Endothelial cell of umbilical vein (primary cell): ENCODE results near the gene ZW10. TPM values are rescaled to one million over a fixed set of nuclear protein-coding genes. Genes with fewer than 3 reads are reported as not detected.

ENCODE experiments used
- BruUV-seq: library from RNA; stranded (reverse); fragments of 400-500 nt; replicated peaks from 2 replicates; lab custom pipeline; 2021; lab: Mats Ljungman, UMichigan
- CTCF ChIA-PET: fragments of 300-600, 350-600 bp; sonication (Branson Sonifier 250); formaldehyde crosslinking; loops from one replicate; lab custom pipeline; 2021; ENCODE audit warnings: antibody characterized with exemption, inconsistent platforms; lab: Charles Lee
- POLR2A ChIA-PET: fragments of 300-600, 350-600 bp; sonication (Branson Sonifier 250); formaldehyde crosslinking; loops from one replicate; lab custom pipeline; 2021; ENCODE audit warnings: antibody characterized with exemption, inconsistent platforms; lab: Charles Lee
- DNase-seq: peaks from one replicate; pipeline ENCODE4 v3.0.0-alpha.2; 2011; ENCODE audit warnings: low read depth, low spot score
- FAIRE-seq: peaks from 2 replicates; lab custom pipeline; 2011; peaks lifted over from hg19 to GRCh38; lab: Jason Lieb, UNC
- H2AFZ ChIP-seq: 2 replicates; pipeline ENCODE4 v1.6.0; 2012; ENCODE audit warnings: low read depth, low read length, control low read depth, inconsistent platforms
- H3K27ac ChIP-seq: 2 replicates; pipeline ENCODE4 v1.5.1; 2011; ENCODE audit warnings: low read depth, mild to moderate bottlenecking, control low read depth, low read length, moderate library complexity; ENCODE audit not compliant: insufficient read depth
- H3K27me3 ChIP-seq, 2 experiments: 2 replicates each; pipeline versions ENCODE4 v1.6.0 to v1.6.1; 2011; ENCODE audit warnings: low read length in 2 of 2, mixed read lengths in 1 of 2; ENCODE audit not compliant: control insufficient read depth in 2 of 2, insufficient read depth in 2 of 2
- H3K36me3 ChIP-seq, 2 experiments: 2 replicates in 1 of 2; 3 replicates in 1 of 2; pipeline ENCODE4 v1.5.1; 2011; ENCODE audit warnings: low read length in 2 of 2, mild to moderate bottlenecking in 1 of 2, moderate library complexity in 1 of 2; ENCODE audit not compliant: control insufficient read depth in 2 of 2, insufficient read depth in 2 of 2; ENCODE audit errors: extremely low read depth in 1 of 2
- H3K4me1 ChIP-seq: 3 replicates; pipeline ENCODE4 v1.5.1; 2011; ENCODE audit warnings: mild to moderate bottlenecking, low read length; ENCODE audit not compliant: control insufficient read depth, insufficient read depth; ENCODE audit errors: extremely low read depth
- H3K4me2 ChIP-seq: 2 replicates; pipeline ENCODE4 v1.6.1; 2011; ENCODE audit warnings: low read length, control low read depth, mixed read lengths; ENCODE audit not compliant: insufficient read depth
- H3K4me3 ChIP-seq, 3 experiments: fragments of 200-600 bp in 1 of 3; sonication (generic), shearing (Covaris generic) in 1 of 3; replicated peaks in 1 of 3; 2 replicates each; pipeline ENCODE4 v1.5.1; 2011 to 2016; ENCODE audit warnings: control low read depth in 3 of 3, low read length in 3 of 3, mild to moderate bottlenecking in 2 of 3, inconsistent platforms in 1 of 3, low read depth in 1 of 3, moderate library complexity in 1 of 3; ENCODE audit not compliant: insufficient read depth in 1 of 3
- H3K79me2 ChIP-seq: 2 replicates; pipeline ENCODE4 v1.6.0; 2012; ENCODE audit warnings: low read length, inconsistent platforms; ENCODE audit not compliant: control insufficient read depth, insufficient read depth
- H3K9ac ChIP-seq: replicated peaks from 2 replicates; pipeline ENCODE3; 2011; ENCODE audit warnings: low read length, control low read depth; ENCODE audit not compliant: insufficient read depth; ENCODE audit errors: extremely low read depth
- H3K9me1 ChIP-seq: replicated peaks from 3 replicates; pipeline ENCODE4 v1.6.0; 2011; ENCODE audit warnings: mild to moderate bottlenecking, low read length; ENCODE audit not compliant: control insufficient read depth, insufficient read depth; ENCODE audit errors: extremely low read depth
- H3K9me3 ChIP-seq: replicated peaks from 2 replicates; pipeline ENCODE4 v1.5.1; 2012; ENCODE audit warnings: low read length, inconsistent platforms; ENCODE audit not compliant: control insufficient read depth, insufficient read depth
- H4K20me1 ChIP-seq: replicated peaks from 2 replicates; pipeline ENCODE3; 2011; ENCODE audit warnings: mild to moderate bottlenecking, low read length; ENCODE audit not compliant: control insufficient read depth, insufficient read depth; ENCODE audit errors: extremely low read depth
- CTCF ChIP-seq, 2 donors: IDR thresholded peaks; 1 replicate in 1 of 2; 2 replicates in 1 of 2; pipeline ENCODE4 v1.5.1; 2011; ENCODE audit warnings: low read length in 2 of 2, mild to moderate bottlenecking in 2 of 2, moderate library complexity in 2 of 2, control low read depth in 1 of 2, inconsistent platforms in 1 of 2, low read depth in 1 of 2; ENCODE audit not compliant: insufficient read depth in 1 of 2; ENCODE audit errors: extremely low read depth in 1 of 2
- EZH2 ChIP-seq: IDR thresholded peaks from 2 replicates; pipeline ENCODE4 v1.6.1; 2012; ENCODE audit warnings: borderline replicate concordance, low read depth, mild to moderate bottlenecking, moderate library complexity, low read length, inconsistent platforms; ENCODE audit not compliant: severe bottlenecking
- FOS ChIP-seq: IDR thresholded peaks from 2 replicates; pipeline ENCODE4 v1.6.1; 2011; ENCODE audit warnings: mild to moderate bottlenecking, low read length, moderate library complexity, borderline replicate concordance; ENCODE audit not compliant: insufficient read depth
- GATA2 ChIP-seq: IDR thresholded peaks from 2 replicates; pipeline ENCODE4 v1.7.0; 2011; ENCODE audit warnings: low read depth, mild to moderate bottlenecking, moderate library complexity, mixed read lengths, low read length; ENCODE audit not compliant: insufficient read length, insufficient read depth
- JUN ChIP-seq: IDR thresholded peaks from 2 replicates; pipeline ENCODE4 v1.6.1; 2011; ENCODE audit warnings: borderline replicate concordance, low read depth; ENCODE audit not compliant: insufficient read length, insufficient read depth
- MAX ChIP-seq: IDR thresholded peaks from 2 replicates; pipeline ENCODE4 v1.6.1; 2011; ENCODE audit not compliant: insufficient read depth, insufficient read length
- MYC ChIP-seq: IDR thresholded peaks from one replicate; pipeline ENCODE4 v1.6.1; 2011; ENCODE audit warnings: mild to moderate bottlenecking, low read depth, low read length
- POLR2A ChIP-seq: IDR thresholded peaks from 2 replicates; pipeline ENCODE4 v1.6.1; 2012; ENCODE audit warnings: low read depth, mild to moderate bottlenecking, control low read depth, low read length
- POLR2AphosphoS5 ChIP-seq: IDR thresholded peaks from 2 replicates; pipeline ENCODE4 v1.6.1; 2012; ENCODE audit warnings: low read depth, mild to moderate bottlenecking, control low read depth, low read length, moderate library complexity; ENCODE audit not compliant: insufficient read depth
- dilution Hi-C: fragments of 300-500 bp; cut with MboI; formaldehyde crosslinking; loops from one replicate; pipeline ENCODE4 v1.15.0; 2019; ENCODE audit warnings: low sequenced_read_pairs; ENCODE audit not compliant: extremely low pct_ligation_motif_present
- intact Hi-C: fragments of 100-400 bp; cut with micrococcal nuclease; formaldehyde crosslinking; loops from one replicate; pipeline ENCODE4 v1.10.0; 2022
- polyA plus RNA-seq, 4 experiments: library from polyadenylated mRNA; depleted of rRNA in 3 of 4; stranded (reverse) in 3 of 4; unstranded in 1 of 4; fragments of >200 nt; gene quantifications; 2 replicates each; pipeline versions ENCODE4 v1.2.1 to v1.2.3, GENCODE V29; 2011 to 2012; ENCODE audit warnings: missing spikeins in 1 of 4
- total RNA-seq: library from RNA; stranded (reverse); gene quantifications from 2 replicates; pipeline ENCODE4 v1.2.3, GENCODE V29; 2021

ZW10 gene
- total and polyA plus RNA-seq, 2 donors (not counting 3 experiments of a cell fraction or from before 2014, with no cell fraction given) = 7.5 to 22.1 TPM

DNA sequence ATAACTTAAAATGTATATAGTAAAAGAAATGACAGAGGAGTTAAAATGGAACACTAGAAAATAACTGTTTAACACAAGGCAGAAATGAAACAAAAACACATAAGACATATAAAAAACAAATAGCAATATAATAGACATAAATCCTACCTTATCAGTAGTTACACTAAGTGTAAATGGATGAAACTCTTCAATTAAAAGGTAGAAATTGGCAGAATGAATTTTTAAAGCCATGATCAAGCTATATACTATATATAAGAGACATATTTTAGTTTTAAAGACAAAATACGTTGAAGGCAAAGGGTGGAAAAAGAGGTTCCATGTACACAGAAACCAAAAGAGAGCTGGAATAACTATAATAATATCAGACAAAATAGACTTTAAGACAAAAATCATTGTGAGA lies 62.5 kb downstream of the ZW10 start:
- Histone ChIP-seq H3K79me2 (no peaks in the 10 kb centered on the region), H3K27ac (no peak overlapping the region), H3K36me3 (no peaks in the 10 kb centered on the region), H3K4me1 (no peaks in the 10 kb centered on the region), H3K9me1 (no peaks in the 10 kb centered on the region), H3K4me2 (no peak overlapping the region), H3K27me3 (no peaks in the 10 kb centered on the region), H4K20me1 (no peaks in the 10 kb centered on the region), H3K9ac (no peak overlapping the region), H3K4me3 (no peak overlapping the region), H3K9me3 (no peaks in the 10 kb centered on the region), H2AFZ (no peak overlapping the region)
- TF ChIP-seq EZH2 (no peak), MAX (no peak), JUN (no peak), CTCF (IDR thresholded peaks at IDR 0.05; ENCODE audit: extremely low read depth in 1 of 2, insufficient read depth in 1 of 2, low read depth in 1 of 2, low read length in 2 of 2) (no peak), MYC (no peak), GATA2 (no peak), POLR2A (no peak), FOS (no peak), POLR2AphosphoS5 (no peak)
- ChIA-PET CTCF (interaction anchor here (1.1 kb wide), 1 partner anchor 15 kb away, joined by 3 read pairs; no protein-coding TSS in a partner anchor), POLR2A (no interaction called here)
- DNase-seq = no peak
- intact Hi-C loops = no loop called here
- FAIRE-seq = no peak
- dilution Hi-C loops = no loop called here
- BruUV-seq = no TSS peak
